HepG2 (cell line): ENCODE results near the gene TAF6. TPM values are rescaled to one million over a fixed set of nuclear protein-coding genes. Genes with fewer than 3 reads are reported as not detected.

ENCODE experiments used
- ATAC-seq: fragments of 200-7000 bp; cut with Tn5 transposase; 3 replicates; pipeline ENCODE4 v1.9.1; 2020; ENCODE audit warnings: mild to moderate bottlenecking, moderate library complexity
- BruUV-seq: library from RNA; stranded (reverse); fragments of 400-500 nt; replicated peaks from 2 replicates; lab custom pipeline; 2021; lab: Mats Ljungman, UMichigan
- CTCF ChIA-PET: fragments of 300-600 bp; formaldehyde crosslinking; extraction: SDS; loops from one replicate; lab custom pipeline; 2021; ENCODE audit warnings: low total read pairs, inconsistent platforms, low intra/inter-chr PET ratio; lab: Yijun Ruan, JAX
- POLR2A ChIA-PET: fragments of 350-600 bp; sonication (Branson Sonifier 250); formaldehyde crosslinking; loops from one replicate; lab custom pipeline; 2020; ENCODE audit warnings: antibody characterized with exemption, inconsistent platforms; lab: Yijun Ruan, JAX
- DNase-seq: peaks from one replicate; pipeline ENCODE4 v3.0.0-alpha.2; 2015; ENCODE audit warnings: low spot score
- FAIRE-seq: peaks from 3 replicates; lab custom pipeline; 2011; peaks lifted over from hg19 to GRCh38; lab: Jason Lieb, UNC
- H2AFZ ChIP-seq: one replicate; pipeline ENCODE4 v1.6.1; 2011; ENCODE audit warnings: low read length, inconsistent platforms
- H3K27ac ChIP-seq: fragments of 300-600 bp; 3 replicates; pipeline ENCODE4 v1.8.0; 2011; ENCODE audit warnings: mixed run types, mild to moderate bottlenecking, mixed read lengths, low read length, inconsistent platforms; ENCODE audit not compliant: insufficient read depth; ENCODE audit errors: extremely low read length
- H3K27me3 ChIP-seq, 2 experiments: fragments of 200-600 bp in 1 of 2; 2 replicates in 1 of 2; 3 replicates in 1 of 2; pipeline versions ENCODE4 v1.6.0 to v1.8.0; 2011; ENCODE audit warnings: low read length in 2 of 2, mild to moderate bottlenecking in 2 of 2, moderate library complexity in 2 of 2, inconsistent platforms in 1 of 2; ENCODE audit not compliant: insufficient read depth in 2 of 2, control insufficient read depth in 1 of 2
- H3K36me3 ChIP-seq, 2 experiments: fragments of 200-600 bp in 1 of 2; replicated peaks in 1 of 2; 2 replicates in 1 of 2; 3 replicates in 1 of 2; pipeline versions ENCODE4 v1.5.1 to v1.8.0; 2011; ENCODE audit warnings: low read length in 2 of 2, inconsistent platforms in 1 of 2; ENCODE audit not compliant: insufficient read depth in 2 of 2, control insufficient read depth in 1 of 2
- H3K4me1 ChIP-seq: 2 replicates; pipeline ENCODE4 v1.5.1; 2012; ENCODE audit warnings: low read length, inconsistent platforms; ENCODE audit not compliant: insufficient read depth
- H3K4me2 ChIP-seq: 2 replicates; pipeline ENCODE4 v1.6.0; 2011; ENCODE audit warnings: low read depth, low read length, inconsistent platforms
- H3K4me3 ChIP-seq, 3 experiments: fragments of 200-600 bp in 1 of 3; sonication (generic), shearing (Covaris generic) in 1 of 3; replicated peaks in 1 of 3; 2 replicates each; pipeline ENCODE4 v1.5.1; 2011 to 2016; ENCODE audit warnings: low read length in 3 of 3, inconsistent platforms in 2 of 3, low read depth in 2 of 3, mild to moderate bottlenecking in 2 of 3, control low read depth in 1 of 3, mixed read lengths in 1 of 3; ENCODE audit not compliant: insufficient read depth in 1 of 3
- H3K79me2 ChIP-seq: one replicate; pipeline ENCODE4 v1.6.1; 2011; ENCODE audit warnings: low read length, inconsistent platforms; ENCODE audit not compliant: insufficient read depth
- H3K9ac ChIP-seq: 2 replicates; pipeline ENCODE4 v1.6.0; 2011; ENCODE audit warnings: mild to moderate bottlenecking, low read depth, low read length, inconsistent platforms; ENCODE audit not compliant: insufficient read depth
- H3K9me3 ChIP-seq: 2 replicates; pipeline ENCODE4 v1.5.1; 2012; ENCODE audit warnings: mild to moderate bottlenecking, low read length
- H4K20me1 ChIP-seq: 2 replicates; pipeline ENCODE4 v1.6.0; 2011; ENCODE audit warnings: inconsistent platforms, mild to moderate bottlenecking, low read length, moderate library complexity; ENCODE audit not compliant: insufficient read depth
- BORCS8-MEF2B ChIP-seq: sonication (generic); formaldehyde crosslinking; IDR thresholded peaks from 2 replicates; pipeline ENCODE4 v1.8.0; 2022; ENCODE audit warnings: mild to moderate bottlenecking, missing genetic modification reagents
- EP300 ChIP-seq, 3 experiments: sonication (generic) in 1 of 3; formaldehyde crosslinking in 1 of 3; IDR thresholded peaks; 2 replicates each; pipeline versions ENCODE4 v1.5.1 to v1.6.1; 2011 to 2020; ENCODE audit warnings: low read depth in 2 of 3, low read length in 2 of 3, borderline replicate concordance in 1 of 3, improper control_type of control experiment in 1 of 3, mild to moderate bottlenecking in 1 of 3, missing genetic modification reagents in 1 of 3, moderate library complexity in 1 of 3
- KLF11 ChIP-seq: IDR thresholded peaks from 2 replicates; pipeline ENCODE4 v1.6.1; 2016; ENCODE audit warnings: missing compliant biosample characterization
- RBM39 ChIP-seq: fragments of 200-400 bp; formaldehyde crosslinking; IDR thresholded peaks from one replicate; pipeline ENCODE4 v1.6.1; 2018; ENCODE audit warnings: antibody characterized with exemption, mild to moderate bottlenecking, low read depth, low read length; ENCODE audit not compliant: poor library complexity, severe bottlenecking
- SMARCC2 ChIP-seq: fragments of 450-650 bp; IDR thresholded peaks from 2 replicates; pipeline ENCODE4 v1.6.1; 2017; ENCODE audit warnings: antibody characterized with exemption, mild to moderate bottlenecking
- ZNF224 ChIP-seq: sonication (generic); formaldehyde crosslinking; IDR thresholded peaks from 2 replicates; pipeline ENCODE4 v1.5.0; 2020; ENCODE audit warnings: mild to moderate bottlenecking, missing genetic modification reagents
- ZNF317 ChIP-seq: sonication (generic); formaldehyde crosslinking; IDR thresholded peaks from 2 replicates; pipeline ENCODE4 v1.5.0; 2020; ENCODE audit warnings: mild to moderate bottlenecking, missing genetic modification reagents
- WGBS: methylation state at CpG from one replicate; pipeline ENCODE4 v1.1.6; 2017; ENCODE audit warnings: low lambda C conversion rate; 5-methylcytosine and 5-hydroxymethylcytosine counted together
- in situ Hi-C: cut with HindIII; loops from 2 replicates; pipeline ENCODE4 v1.10.0; 2017; ENCODE audit warnings: low pct_unique_long_range_greater_than_20kb; ENCODE audit not compliant: extremely low pct_ligation_motif_present
- intact Hi-C: fragments of 100-400 bp; cut with micrococcal nuclease; formaldehyde crosslinking; loops from one replicate; pipeline ENCODE4 v1.10.0; 2022; ENCODE audit not compliant: unreplicated experiment
- polyA plus RNA-seq, 8 experiments: library from polyadenylated mRNA; depleted of rRNA in 3 of 8; stranded (reverse) in 7 of 8; unstranded in 1 of 8; fragments of >200 nt; fragmentation: Illumina TruSeq in 4 of 8; extraction: Trizol in 4 of 8; gene quantifications; 2 replicates each; pipeline versions ENCODE4 v1.2.1 to v1.2.3, GENCODE V29; 2011 to 2016; ENCODE audit warnings: low read depth in 4 of 8, missing spikeins in 1 of 8, mixed read lengths in 1 of 8; ENCODE audit not compliant: insufficient read depth in 1 of 8
- total RNA-seq, 5 experiments: library from RNA; depleted of rRNA; stranded (reverse); fragments of >200 nt; fragmentation: Illumina TruSeq; extraction: Trizol; gene quantifications; 2 replicates each; pipeline ENCODE4 v1.2.3, GENCODE V29; 2016; ENCODE audit warnings: low read depth in 1 of 5
- TF ChIP-seq, protein P1 (sequence below): IDR thresholded peaks from 2 replicates; pipeline ENCODE4 v1.4.0; 2020; ENCODE audit warnings: mild to moderate bottlenecking, missing genetic modification reagents
- TF ChIP-seq, protein P2 (sequence below): sonication (generic); formaldehyde crosslinking; IDR thresholded peaks from 2 replicates; pipeline ENCODE4 v1.5.1; 2020; ENCODE audit warnings: mild to moderate bottlenecking, missing genetic modification reagents, borderline replicate concordance
- TF ChIP-seq, protein P3 (sequence below): sonication (generic); formaldehyde crosslinking; IDR thresholded peaks from 2 replicates; pipeline ENCODE4 v1.4.0; 2020; ENCODE audit warnings: mild to moderate bottlenecking, missing genetic modification reagents
- TF ChIP-seq, protein P4 (sequence below): sonication (generic); formaldehyde crosslinking; IDR thresholded peaks from 2 replicates; pipeline ENCODE4 v1.4.0; 2020; ENCODE audit warnings: mild to moderate bottlenecking, missing genetic modification reagents
- TF ChIP-seq, protein P5 (sequence below): sonication (generic); formaldehyde crosslinking; IDR thresholded peaks from 2 replicates; pipeline ENCODE4 v1.9.0; 2021; ENCODE audit warnings: missing genetic modification reagents, mild to moderate bottlenecking, borderline replicate concordance

Gene TAF6
- total and polyA plus RNA-seq, 2 of the 13 experiments (the other 11 are each of a cell fraction or from before 2014, with no cell fraction given): 12.9 to 18.8 TPM

DNA sequence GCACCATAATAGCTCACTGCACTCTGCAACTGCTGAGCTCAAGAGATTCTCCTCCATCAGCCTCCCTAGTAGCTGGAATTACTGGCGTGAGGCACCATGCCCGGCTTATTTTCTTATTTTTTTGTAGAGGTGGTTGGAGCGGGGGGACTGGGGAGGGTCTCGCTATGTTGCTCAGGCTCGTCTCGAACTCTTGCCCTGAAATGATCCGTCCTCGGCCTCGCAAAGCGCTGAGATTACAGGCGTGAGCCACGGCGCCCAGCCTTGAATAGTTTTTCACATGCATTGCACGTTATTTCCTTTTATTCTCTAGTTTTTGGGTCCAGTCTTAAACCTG, 29.0 kb upstream of the TAF6 start:
- H3K36me3 ChIP-seq: no peaks in the 10 kb centered on the region
- H3K27me3 ChIP-seq: no peaks in the 10 kb centered on the region
- intact Hi-C loops: no loop called here
- ChIA-PET CTCF (no interaction called here), POLR2A (interaction anchor here (0.9 to 2.3 kb wide), 15 partner anchors 8 to 281 kb away, joined by 3 to 25 read pairs (median 8); partner anchors contain the start of genes AP4M1, COPS6, GAL3ST4 and GPC2)
- 3% methylated on average over 14 of the region's 14 CpGs for WGBS
- H3K4me3 ChIP-seq: peak overlapping the region; percentile 41 to 69 (median 52)
- in situ Hi-C loops: no loop called here
- H3K4me1 ChIP-seq: peaks cover 41% of the 10 kb centered on the region
- peak overlapping the region; percentile 81 for H3K4me2 ChIP-seq
- H4K20me1 ChIP-seq: no peaks in the 10 kb centered on the region
- BruUV-seq: no TSS peak
- peaks cover 15% of the 10 kb centered on the region for H3K79me2 ChIP-seq
- FAIRE-seq (no peak), DNase-seq (no peak), ATAC-seq (no peak)
- peak overlapping the region; percentile 37 for H3K27ac ChIP-seq
- H2AFZ ChIP-seq: peak overlapping the region; percentile 66
- no peaks in the 10 kb centered on the region for H3K9me3 ChIP-seq
- H3K9ac ChIP-seq: peak overlapping the region; percentile 62
- TF ChIP-seq, protein P1, sequence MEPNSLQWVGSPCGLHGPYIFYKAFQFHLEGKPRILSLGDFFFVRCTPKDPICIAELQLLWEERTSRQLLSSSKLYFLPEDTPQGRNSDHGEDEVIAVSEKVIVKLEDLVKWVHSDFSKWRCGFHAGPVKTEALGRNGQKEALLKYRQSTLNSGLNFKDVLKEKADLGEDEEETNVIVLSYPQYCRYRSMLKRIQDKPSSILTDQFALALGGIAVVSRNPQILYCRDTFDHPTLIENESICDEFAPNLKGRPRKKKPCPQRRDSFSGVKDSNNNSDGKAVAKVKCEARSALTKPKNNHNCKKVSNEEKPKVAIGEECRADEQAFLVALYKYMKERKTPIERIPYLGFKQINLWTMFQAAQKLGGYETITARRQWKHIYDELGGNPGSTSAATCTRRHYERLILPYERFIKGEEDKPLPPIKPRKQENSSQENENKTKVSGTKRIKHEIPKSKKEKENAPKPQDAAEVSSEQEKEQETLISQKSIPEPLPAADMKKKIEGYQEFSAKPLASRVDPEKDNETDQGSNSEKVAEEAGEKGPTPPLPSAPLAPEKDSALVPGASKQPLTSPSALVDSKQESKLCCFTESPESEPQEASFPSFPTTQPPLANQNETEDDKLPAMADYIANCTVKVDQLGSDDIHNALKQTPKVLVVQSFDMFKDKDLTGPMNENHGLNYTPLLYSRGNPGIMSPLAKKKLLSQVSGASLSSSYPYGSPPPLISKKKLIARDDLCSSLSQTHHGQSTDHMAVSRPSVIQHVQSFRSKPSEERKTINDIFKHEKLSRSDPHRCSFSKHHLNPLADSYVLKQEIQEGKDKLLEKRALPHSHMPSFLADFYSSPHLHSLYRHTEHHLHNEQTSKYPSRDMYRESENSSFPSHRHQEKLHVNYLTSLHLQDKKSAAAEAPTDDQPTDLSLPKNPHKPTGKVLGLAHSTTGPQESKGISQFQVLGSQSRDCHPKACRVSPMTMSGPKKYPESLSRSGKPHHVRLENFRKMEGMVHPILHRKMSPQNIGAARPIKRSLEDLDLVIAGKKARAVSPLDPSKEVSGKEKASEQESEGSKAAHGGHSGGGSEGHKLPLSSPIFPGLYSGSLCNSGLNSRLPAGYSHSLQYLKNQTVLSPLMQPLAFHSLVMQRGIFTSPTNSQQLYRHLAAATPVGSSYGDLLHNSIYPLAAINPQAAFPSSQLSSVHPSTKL (CRISPR knock-in tag): no peak
- TF ChIP-seq SMARCC2: no peak
- TF ChIP-seq, protein P2, sequence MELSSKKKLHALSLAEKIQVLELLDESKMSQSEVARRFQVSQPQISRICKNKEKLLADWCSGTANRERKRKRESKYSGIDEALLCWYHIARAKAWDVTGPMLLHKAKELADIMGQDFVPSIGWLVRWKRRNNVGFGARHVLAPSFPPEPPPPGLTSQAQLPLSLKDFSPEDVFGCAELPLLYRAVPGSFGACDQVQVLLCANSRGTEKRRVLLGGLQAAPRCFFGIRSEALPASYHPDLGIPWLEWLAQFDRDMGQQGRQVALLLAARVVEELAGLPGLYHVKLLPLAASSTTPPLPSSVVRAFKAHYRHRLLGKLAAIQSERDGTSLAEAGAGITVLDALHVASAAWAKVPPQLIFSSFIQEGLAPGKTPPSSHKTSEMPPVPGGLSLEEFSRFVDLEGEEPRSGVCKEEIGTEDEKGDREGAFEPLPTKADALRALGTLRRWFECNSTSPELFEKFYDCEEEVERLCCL (CRISPR knock-in tag): no peak
- TF ChIP-seq, protein P3, sequence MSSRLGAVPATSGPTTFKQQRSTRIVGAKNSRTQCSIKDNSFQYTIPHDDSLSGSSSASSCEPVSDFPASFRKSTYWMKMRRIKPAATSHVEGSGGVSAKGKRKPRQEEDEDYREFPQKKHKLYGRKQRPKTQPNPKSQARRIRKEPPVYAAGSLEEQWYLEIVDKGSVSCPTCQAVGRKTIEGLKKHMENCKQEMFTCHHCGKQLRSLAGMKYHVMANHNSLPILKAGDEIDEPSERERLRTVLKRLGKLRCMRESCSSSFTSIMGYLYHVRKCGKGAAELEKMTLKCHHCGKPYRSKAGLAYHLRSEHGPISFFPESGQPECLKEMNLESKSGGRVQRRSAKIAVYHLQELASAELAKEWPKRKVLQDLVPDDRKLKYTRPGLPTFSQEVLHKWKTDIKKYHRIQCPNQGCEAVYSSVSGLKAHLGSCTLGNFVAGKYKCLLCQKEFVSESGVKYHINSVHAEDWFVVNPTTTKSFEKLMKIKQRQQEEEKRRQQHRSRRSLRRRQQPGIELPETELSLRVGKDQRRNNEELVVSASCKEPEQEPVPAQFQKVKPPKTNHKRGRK (CRISPR knock-in tag): no peak
- TF ChIP-seq ZNF317 (CRISPR knock-in tag): no peak
- no peak for TF ChIP-seq RBM39
- TF ChIP-seq EP300 (IDR thresholded peaks at IDR 0.05; ENCODE audit: low read depth in 2 of 2, low read length in 2 of 2): no peak
- no peak for TF ChIP-seq EP300 (CRISPR knock-in tag; IDR thresholded peaks at IDR 0.05; ENCODE audit: borderline replicate concordance)
- TF ChIP-seq BORCS8-MEF2B (CRISPR knock-in tag): no peak
- no peak for TF ChIP-seq KLF11 (CRISPR knock-in tag)
- TF ChIP-seq, protein P4, sequence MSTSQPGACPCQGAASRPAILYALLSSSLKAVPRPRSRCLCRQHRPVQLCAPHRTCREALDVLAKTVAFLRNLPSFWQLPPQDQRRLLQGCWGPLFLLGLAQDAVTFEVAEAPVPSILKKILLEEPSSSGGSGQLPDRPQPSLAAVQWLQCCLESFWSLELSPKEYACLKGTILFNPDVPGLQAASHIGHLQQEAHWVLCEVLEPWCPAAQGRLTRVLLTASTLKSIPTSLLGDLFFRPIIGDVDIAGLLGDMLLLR (CRISPR knock-in tag): no peak
- TF ChIP-seq ZNF224 (CRISPR knock-in tag): peak; percentile 73; the same call in 1 of the 2 replicates
- TF ChIP-seq, protein P5, sequence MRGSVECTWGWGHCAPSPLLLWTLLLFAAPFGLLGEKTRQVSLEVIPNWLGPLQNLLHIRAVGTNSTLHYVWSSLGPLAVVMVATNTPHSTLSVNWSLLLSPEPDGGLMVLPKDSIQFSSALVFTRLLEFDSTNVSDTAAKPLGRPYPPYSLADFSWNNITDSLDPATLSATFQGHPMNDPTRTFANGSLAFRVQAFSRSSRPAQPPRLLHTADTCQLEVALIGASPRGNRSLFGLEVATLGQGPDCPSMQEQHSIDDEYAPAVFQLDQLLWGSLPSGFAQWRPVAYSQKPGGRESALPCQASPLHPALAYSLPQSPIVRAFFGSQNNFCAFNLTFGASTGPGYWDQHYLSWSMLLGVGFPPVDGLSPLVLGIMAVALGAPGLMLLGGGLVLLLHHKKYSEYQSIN: no peak
